RPMI7951 (cell line): ENCODE results near the gene LUM. TPM values are rescaled to one million over a fixed set of nuclear protein-coding genes. Genes with fewer than 3 reads are reported as not detected.

ENCODE experiments used
- DNase-seq: peaks from one replicate; pipeline ENCODE4 v3.0.0-alpha.2; 2012; ENCODE audit warnings: low read depth
- total RNA-seq: library from RNA; depleted of rRNA; stranded (reverse); fragments of >200 nt; shearing (Covaris generic); gene quantifications from 2 replicates; pipeline ENCODE4 v1.2.3, GENCODE V29; 2014; rRNA removed

Gene LUM
- total RNA-seq: 56.5 and 102 TPM in 2 replicates

- peak; percentile 69 for DNase-seq
Measured at GRCh38 chr12:91111366-91112325, at the start of gene LUM. TSS of gene LUM (minus strand) at chr12:91111494. CDS start at chr12:91108979, 2,515 bp downstream.

DNA sequence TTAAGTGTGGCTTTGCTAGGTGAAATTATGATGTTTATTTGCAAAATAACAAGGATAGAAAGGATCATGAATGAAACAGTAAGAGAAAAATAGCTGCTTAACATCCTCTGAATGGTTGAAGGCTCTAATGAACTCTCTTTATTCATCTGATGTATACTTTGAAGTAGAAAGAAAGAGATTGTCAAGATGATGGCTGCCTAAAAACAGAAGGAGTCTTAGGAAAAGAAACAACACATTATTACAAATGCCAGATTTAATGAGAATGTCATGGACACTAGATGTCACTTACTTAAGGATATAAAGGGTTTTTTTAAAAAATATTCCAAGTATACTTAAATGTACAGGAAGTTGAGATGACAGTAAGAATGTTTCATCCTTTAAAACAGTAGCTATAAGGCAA lies 49.7 kb upstream of the LUM start:
- no peak for DNase-seq

DNA sequence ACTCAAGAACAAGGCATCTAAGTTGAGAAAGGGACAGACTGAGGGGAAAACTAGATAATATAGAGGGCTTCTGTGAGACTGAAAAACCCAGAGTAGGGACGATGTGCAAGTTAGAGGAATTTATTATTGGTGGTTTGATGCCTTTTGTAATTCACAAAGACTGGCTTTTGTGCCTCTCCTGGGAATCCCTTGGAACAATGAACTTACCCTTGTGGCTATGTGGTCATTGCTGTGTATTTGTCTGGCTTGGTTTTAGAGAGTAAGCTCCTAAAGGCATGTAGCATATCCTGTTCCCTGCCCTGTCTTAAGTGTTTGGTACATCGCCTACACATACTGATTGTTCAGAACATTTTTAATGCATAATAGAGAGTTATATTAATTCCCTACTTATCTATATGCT lies 44.7 kb upstream of the LUM start:
- no peak for DNase-seq

DNA sequence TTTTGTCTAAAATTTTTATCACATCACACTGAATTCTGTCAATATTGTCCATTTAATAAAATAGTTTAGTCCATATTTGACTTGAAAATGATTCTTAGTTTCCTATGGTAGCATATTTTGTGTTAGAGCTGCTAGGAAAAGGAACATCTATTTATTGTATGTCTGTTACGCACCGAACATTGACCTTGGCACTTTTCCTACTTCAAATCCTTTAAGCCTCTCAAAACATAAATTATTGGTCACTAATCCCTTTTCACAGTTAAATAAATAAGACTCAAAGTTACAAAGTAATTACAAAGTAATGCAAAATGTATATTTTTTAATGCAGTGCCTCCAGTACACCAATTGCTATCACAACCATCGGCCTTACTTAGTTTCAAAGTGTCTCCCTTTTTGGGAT lies 42.8 kb upstream of the LUM start:
- no peak for DNase-seq

- no peak for DNase-seq
Measured at GRCh38 chr12:91144053-91144452, 32.8 kb upstream of the LUM start.

DNA sequence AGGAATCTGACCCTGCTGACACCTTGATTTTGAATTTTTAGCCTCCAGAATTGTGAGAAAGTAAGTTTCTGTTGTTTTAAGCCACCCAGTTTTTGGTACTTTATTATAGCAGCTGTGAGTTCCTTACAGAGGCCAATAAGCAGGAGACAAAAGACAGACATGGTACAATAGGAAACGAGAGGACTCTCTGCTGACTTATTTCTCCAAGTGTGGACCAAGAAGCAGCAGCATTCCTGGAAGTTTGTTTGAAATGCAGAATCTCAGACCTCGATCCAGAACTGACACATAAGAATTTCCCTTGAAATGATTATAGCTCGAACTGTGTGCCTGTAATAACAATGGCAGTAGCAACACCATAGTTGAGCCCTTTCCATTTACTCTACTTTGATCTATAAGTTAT lies 31.9 kb upstream of the LUM start:
- DNase-seq: no peak

DNA sequence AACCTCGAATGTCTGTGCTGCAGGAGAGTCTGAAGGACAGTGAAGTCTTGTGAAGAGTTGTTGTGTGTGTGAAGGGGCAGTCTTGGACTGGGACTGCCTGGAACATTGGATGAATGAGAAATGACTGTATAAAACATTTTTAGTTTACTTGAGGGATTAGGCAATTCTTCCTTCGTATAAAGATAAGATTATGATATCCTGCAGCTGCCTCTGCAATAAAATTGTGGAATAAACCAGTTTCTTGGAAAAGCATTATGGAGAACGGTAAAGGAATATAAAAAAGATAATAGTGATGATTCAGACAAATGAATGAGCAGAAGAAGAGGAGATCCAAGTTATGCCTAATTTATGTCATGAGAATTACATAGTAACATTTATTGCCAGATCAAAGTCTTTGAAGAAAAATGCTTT lies 30.9 kb upstream of the LUM start:
- DNase-seq: no peak

GRCh38 chr12:91140026-91140931 lies 29.0 kb upstream of the LUM start:
- DNase-seq: peak; percentile 62

DNA sequence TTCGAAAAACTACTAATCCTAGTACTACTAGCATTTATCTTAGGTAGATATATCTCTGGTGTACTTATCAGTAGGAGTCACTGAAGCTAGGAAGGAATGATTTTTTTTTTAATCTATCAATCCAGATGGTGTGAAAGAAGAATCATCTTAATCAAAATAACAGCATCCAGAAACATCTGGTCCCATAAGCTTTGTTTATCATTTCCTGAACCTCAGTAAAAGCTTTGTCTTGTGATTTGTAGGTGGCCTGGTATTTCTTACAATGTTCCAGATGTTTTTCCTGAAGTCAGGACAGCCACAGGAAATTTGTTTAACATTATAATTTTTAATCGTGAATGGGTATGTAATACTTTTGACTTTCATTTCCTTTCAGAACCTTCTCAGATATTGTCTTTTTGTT lies 28.0 kb upstream of the LUM start:
- DNase-seq: peak; percentile 17

GRCh38 chr12:91138337-91138920 lies 27.1 kb upstream of the LUM start:
- peak; percentile 34 for DNase-seq

GRCh38 chr12:91133871-91134270 lies 22.6 kb upstream of the LUM start:
- DNase-seq: peak; percentile 48

GRCh38 chr12:91129662-91130362 lies 18.5 kb upstream of the LUM start:
- DNase-seq: no peak

DNA sequence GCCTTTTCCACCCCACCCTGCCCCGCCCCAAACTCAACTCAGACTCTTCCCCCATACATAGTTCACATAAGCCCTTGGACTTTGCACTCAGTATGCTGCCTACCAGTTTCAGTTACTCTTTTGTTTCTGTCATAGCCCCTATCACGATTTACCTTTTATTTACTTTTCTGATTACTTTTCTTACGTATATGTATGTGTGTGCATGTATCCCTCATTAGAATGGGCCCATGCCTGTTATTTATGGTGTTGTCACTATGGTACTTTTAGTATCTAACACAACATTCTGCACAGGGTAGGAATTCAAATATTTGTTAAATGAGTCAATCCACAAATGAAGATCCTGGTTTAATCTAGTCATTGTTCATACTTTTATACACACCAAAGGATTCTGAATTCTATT lies 16.5 kb upstream of the LUM start:
- peak; percentile 57 for DNase-seq

- no peak for DNase-seq
Measured at GRCh38 chr12:91127306-91127705, 16.0 kb upstream of the LUM start.

DNA sequence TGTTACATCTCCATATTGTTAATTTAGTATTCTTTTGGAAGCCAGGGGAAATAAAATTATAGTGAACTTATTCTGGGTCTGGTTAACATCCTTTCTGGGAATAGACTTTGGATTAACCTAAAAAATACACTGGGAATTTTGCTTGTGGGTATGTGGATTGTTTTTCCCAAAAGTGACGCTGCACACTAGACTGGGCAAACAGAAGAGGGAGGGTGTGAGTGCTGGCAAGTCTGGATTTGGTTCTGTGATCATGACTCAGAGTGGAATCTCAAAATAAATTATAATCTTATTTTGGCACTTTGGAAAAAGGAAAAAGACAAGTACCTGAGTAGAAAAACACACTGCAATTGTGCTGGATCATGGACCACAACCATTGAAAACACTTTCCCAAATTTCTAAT lies 15.2 kb upstream of the LUM start:
- no peak for DNase-seq

GRCh38 chr12:91123236-91123916 lies 12.1 kb upstream of the LUM start:
- no peak for DNase-seq

- no peak for DNase-seq
Measured at GRCh38 chr12:91120781-91121180, 9.5 kb upstream of the LUM start.

DNA sequence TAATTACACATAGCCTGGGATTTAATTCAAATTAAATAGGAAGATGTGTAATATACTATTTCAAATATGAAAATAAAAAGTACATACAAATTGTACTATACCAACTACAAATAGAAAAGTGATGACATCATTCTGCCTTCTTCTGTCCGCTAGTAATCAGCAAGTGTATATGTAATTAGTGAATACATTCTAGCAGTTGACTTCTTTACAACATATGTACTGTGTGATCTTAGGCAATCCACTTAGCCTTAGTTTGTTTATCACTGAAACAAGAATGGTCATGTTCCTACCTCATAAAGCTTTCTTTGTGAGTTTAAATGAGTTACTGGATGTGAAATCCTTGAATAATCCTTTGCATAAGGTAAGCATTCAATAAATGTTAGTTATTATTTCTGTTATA lies 7.8 kb upstream of the LUM start:
- no peak for DNase-seq

GRCh38 chr12:91113621-91114020 lies 2.3 kb upstream of the LUM start:
- no peak for DNase-seq

- DNase-seq: no peak
Measured at GRCh38 chr12:91110311-91110924, 876 bp downstream of the LUM start.
